GM13977 (cell line): ENCODE data around the gene SMCO1.
"Not testable (repeated sequence)": the region's sequence is repeated elsewhere in the genome, so short reads cannot be mapped to it uniquely, and the experiment has no call there.

Experiments
- DNase-seq: peaks from one replicate; pipeline ENCODE4 v3.0.0; 2012; ENCODE audit warnings: low spot score
- CTCF ChIP-seq: IDR thresholded peaks from 2 replicates; pipeline ENCODE4 v1.5.1; 2012; ENCODE audit warnings: mild to moderate bottlenecking, control low read depth; ENCODE audit not compliant: insufficient read depth; ENCODE audit errors: extremely low read depth, missing control alignments
- in situ Hi-C: fragments of 300-500 bp; cut with MboI; formaldehyde crosslinking; loops from one replicate; pipeline ENCODE4 v1.12.0; 2022; ENCODE audit warnings: low sequenced_read_pairs, low pct_unique_long_range_greater_than_20kb, mixed read lengths, inconsistent platforms; ENCODE audit not compliant: unreplicated experiment

Gene SMCO1

DNA sequence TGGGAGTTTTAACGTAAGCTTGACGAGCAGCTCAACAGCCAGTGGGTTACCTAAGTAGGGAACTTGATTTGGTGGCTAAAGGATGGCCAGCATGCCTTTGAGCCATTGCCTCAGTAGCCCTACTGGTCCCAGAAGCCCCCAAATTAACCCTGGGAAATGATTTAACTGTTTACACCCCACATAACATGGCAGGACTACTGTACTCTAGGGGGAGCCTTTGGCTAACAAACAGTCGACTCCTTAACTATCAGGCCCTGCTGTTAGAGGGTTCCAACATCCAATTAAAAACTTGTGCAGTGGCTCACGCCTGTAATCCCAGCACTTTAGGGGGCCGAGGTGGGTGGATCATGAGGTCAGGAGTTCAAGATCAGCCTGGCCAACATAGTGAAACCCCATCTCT, 9.4 kb upstream of the SMCO1 start:
- TF ChIP-seq CTCF = peak; percentile 25
- in situ Hi-C loops = no loop called here
- DNase-seq = no peak

- in situ Hi-C loops = no loop called here
- no peak for DNase-seq
- no peak for TF ChIP-seq CTCF
Observed at GRCh38 chr3:196523841-196524240, 8.7 kb upstream of the SMCO1 start.

DNA sequence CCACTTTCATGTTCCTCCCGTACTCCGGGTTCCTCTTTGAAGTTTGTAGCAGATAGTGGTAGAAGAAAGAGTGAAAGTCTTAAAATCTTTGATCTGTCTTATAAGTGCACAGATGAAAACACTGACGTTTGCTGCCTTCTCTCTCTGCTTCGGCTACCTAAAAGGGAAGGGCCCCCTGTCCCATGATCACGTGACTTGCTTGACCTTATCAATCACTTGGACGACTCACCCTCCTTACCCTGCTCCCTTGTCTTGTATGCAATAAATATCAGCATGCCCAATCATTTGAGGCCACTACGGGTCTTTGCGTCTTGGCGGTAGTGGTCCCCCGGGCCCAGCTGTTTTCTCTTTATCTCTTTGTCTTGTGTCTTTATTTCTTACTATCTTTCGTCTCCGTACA, 6.1 kb upstream of the SMCO1 start:
- DNase-seq, in situ Hi-C loops: not testable (repeated sequence)

DNA sequence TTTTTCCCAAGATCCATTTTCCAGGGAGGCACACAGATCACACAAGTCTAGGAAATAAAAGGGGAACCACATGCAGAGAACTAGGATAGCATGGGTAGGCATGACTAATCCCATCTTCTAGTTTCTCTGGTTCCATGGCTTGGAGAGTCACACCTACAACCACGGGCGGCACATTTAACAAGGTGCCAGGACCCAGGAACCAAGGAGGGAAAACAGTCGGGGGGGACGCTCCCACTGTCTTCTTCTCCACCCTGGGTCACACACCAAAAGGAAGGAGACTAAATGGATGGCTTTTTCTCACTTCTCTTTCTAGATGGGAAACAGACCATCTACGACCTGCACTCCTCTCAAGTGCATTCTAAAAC, 4.6 kb upstream of the SMCO1 start:
- no peak for DNase-seq
- in situ Hi-C loops = no loop called here
- TF ChIP-seq CTCF = no peak

GRCh38 chr3:196518966-196519717, 4.0 kb upstream of the SMCO1 start:
- DNase-seq = no peak
- in situ Hi-C loops = no loop called here
- peak; percentile 52 for TF ChIP-seq CTCF

GRCh38 chr3:196517919-196518318, 2.8 kb upstream of the SMCO1 start:
- in situ Hi-C loops = no loop called here
- TF ChIP-seq CTCF = no peak
- DNase-seq = no peak

- TF ChIP-seq CTCF = no peak
- in situ Hi-C loops = no loop called here
- no peak for DNase-seq
Observed at GRCh38 chr3:196517162-196517800, 2.1 kb upstream of the SMCO1 start.
